GM10266 (cell line): ENCODE data around the gene CDH3.

Experiments used
- DNase-seq: peaks from one replicate; pipeline ENCODE4 v3.0.0; 2012; ENCODE audit errors: extremely low spot score
- CTCF ChIP-seq: IDR thresholded peaks from 2 replicates; pipeline ENCODE4 v1.5.1; 2012; ENCODE audit warnings: mild to moderate bottlenecking, low read depth; ENCODE audit not compliant: control insufficient read depth, insufficient read depth; ENCODE audit errors: missing control alignments

Gene CDH3

DNA sequence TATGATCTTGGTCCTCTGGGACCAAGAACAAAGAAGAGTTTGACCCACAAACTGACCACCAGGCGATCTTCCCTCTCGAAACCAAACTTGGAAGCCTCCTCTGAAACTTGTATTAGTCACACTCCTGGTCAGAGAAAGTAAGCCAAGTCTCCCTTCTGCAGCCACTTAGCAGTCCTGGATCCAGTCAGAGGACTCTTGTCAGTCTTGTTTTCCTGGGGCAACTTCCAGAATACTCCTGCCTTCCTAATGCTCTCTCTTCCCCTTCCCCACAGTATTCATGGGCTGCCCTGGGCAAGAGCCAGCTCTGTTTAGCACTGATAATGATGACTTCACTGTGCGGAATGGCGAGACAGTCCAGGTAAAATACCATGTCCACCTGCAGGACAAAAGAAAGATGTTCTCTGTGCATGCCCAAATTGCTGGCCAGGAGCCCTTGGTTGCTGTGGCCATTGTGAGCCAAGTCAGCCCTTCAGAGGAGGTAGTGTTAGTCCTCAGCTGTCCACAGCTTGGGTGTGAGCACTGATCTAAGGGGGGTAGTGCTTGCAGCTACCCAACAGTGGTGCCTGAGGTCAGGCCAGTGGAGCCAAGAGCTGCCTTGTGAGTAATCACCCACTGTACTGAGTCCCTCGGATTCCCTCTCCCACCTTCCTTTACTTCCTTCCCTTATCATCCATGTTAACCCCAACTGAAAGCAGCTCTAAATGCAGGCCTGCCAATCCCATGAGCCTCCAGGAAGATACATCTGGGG lies 31.2 kb downstream of the CDH3 start:
- no peak for TF ChIP-seq CTCF
- no peak for DNase-seq

DNA sequence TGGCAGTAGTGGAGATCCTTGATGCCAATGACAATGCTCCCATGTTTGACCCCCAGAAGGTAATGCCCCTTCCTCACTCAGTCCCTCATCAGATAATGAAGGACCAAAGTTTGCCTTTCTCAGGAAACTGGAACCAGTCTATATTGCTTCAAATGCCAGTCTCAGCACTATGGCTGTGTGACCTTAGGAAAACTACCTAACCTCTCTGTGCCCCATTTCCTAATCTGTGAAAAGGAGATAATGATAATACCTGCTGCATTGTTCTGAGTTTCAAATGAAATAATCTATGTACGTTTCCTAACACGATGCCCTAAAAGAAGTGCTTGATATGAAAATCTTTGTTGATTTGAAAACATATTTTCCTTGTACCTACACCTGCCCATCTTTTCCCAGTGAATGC lies 35.9 kb downstream of the CDH3 start:
- DNase-seq, result no peak
- TF ChIP-seq CTCF, result no peak

- DNase-seq, result no peak
- TF ChIP-seq CTCF, result no peak
Measured at GRCh38 chr16:68685685-68686478, 40.8 kb downstream of the CDH3 start.

GRCh38 chr16:68686905-68687304 lies 41.8 kb downstream of the CDH3 start:
- no peak for DNase-seq
- TF ChIP-seq CTCF, result no peak

DNA sequence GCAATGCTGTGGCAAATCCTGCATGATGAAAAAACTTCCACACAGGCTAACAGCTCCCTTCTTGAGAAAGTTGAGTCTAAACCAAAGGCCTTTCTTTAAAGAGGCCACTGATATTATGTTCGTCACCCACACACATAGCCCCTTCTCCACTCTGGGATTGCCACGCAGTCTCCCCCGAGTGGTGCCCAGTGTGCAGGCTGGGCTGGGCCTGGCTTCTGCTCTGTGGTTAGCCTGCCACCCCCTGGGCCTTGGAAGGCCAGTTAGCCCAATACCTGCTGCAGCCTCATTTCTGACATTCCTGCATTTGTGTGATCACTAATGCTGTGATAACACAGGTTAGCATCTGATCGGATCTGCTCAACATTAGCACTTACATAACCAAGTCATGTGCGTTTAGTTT lies 44.8 kb downstream of the CDH3 start:
- DNase-seq, result no peak
- TF ChIP-seq CTCF, result no peak

GRCh38 chr16:68695575-68695974 lies 50.5 kb downstream of the CDH3 start:
- no peak for DNase-seq
- no peak for TF ChIP-seq CTCF

DNA sequence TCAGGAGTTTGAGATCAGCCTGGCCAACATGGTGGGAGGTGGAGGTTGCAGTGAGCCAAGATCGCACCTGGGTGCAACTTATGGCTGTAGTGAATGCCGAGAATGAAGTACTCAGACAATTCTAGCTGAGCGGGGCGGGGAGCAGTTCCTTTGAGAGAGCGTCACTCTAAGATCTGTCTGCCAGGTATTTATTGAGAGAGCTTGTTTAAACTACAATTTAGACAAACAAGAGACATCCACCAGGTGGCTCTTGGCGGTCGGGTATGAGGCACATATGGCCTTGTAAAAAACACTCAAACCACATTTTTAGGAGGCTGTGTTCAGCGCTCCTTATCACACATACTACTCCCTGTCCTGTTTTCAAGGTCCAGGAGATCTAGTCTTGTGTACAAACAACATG lies 51.4 kb downstream of the CDH3 start:
- no peak for TF ChIP-seq CTCF
- no peak for DNase-seq
